ENCODE data around the gene CCDC195.

CCDC195 gene

GRCh38 chr2:224736227-224736626 is 20.1 kb upstream of the CCDC195 start:
- no peak overlapping the region for H3K27ac ChIP-seq
- no peak for DNase-seq (ENCODE audit: low read depth, low spot score)
- H3K36me3 ChIP-seq (ENCODE audit: insufficient read depth, low read length) = no peaks in the 10 kb centered on the region
- no peak overlapping the region for H3K9ac ChIP-seq (ENCODE audit: insufficient read length)
- no peak overlapping the region for H3K4me3 ChIP-seq
- TF ChIP-seq FOXP2 (optimal IDR thresholded peaks at IDR 0.05; ENCODE audit: control extremely low read depth, extremely low read length, insufficient read depth) (no peak), POLR2AphosphoS5 (IDR thresholded peaks at IDR 0.05; ENCODE audit: borderline replicate concordance, low read depth, low read length) (no peak), EZH2 (IDR thresholded peaks at IDR 0.05) (no peak)
- no peaks in the 10 kb centered on the region for H3K9me3 ChIP-seq (ENCODE audit: low read depth, low read length)

GRCh38 chr2:224734949-224735348 is 18.8 kb upstream of the CCDC195 start:
- TF ChIP-seq POLR2AphosphoS5 (IDR thresholded peaks at IDR 0.05; ENCODE audit: borderline replicate concordance, low read depth, low read length) (no peak), EZH2 (IDR thresholded peaks at IDR 0.05) (no peak), FOXP2 (optimal IDR thresholded peaks at IDR 0.05; ENCODE audit: control extremely low read depth, extremely low read length, insufficient read depth) (no peak)
- DNase-seq (ENCODE audit: low read depth, low spot score) = no peak
- Histone ChIP-seq H3K36me3 (ENCODE audit: insufficient read depth, low read length) (no peaks in the 10 kb centered on the region), H3K9me3 (ENCODE audit: low read depth, low read length) (no peaks in the 10 kb centered on the region), H3K27ac (no peak overlapping the region), H3K9ac (ENCODE audit: insufficient read length) (no peak overlapping the region), H3K4me3 (no peak overlapping the region)

GRCh38 chr2:224731665-224732064 is 15.5 kb upstream of the CCDC195 start:
- DNase-seq (ENCODE audit: low read depth, low spot score) = no peak
- no peak overlapping the region for H3K9ac ChIP-seq (ENCODE audit: insufficient read length)
- TF ChIP-seq EZH2 (IDR thresholded peaks at IDR 0.05) (no peak), FOXP2 (optimal IDR thresholded peaks at IDR 0.05; ENCODE audit: control extremely low read depth, extremely low read length, insufficient read depth) (no peak), POLR2AphosphoS5 (IDR thresholded peaks at IDR 0.05; ENCODE audit: borderline replicate concordance, low read depth, low read length) (no peak)
- H3K9me3 ChIP-seq (ENCODE audit: low read depth, low read length) = no peaks in the 10 kb centered on the region
- no peak overlapping the region for H3K27ac ChIP-seq
- no peaks in the 10 kb centered on the region for H3K36me3 ChIP-seq (ENCODE audit: insufficient read depth, low read length)
- H3K4me3 ChIP-seq = no peak overlapping the region

- no peak overlapping the region for H3K27ac ChIP-seq
- TF ChIP-seq POLR2AphosphoS5 (IDR thresholded peaks at IDR 0.05; ENCODE audit: borderline replicate concordance, low read depth, low read length) (no peak), FOXP2 (optimal IDR thresholded peaks at IDR 0.05; ENCODE audit: control extremely low read depth, extremely low read length, insufficient read depth) (no peak), EZH2 (IDR thresholded peaks at IDR 0.05) (no peak)
These were observed 13.3 kb upstream of the CCDC195 start for GRCh38 chr2:224729435-224729834.

DNA sequence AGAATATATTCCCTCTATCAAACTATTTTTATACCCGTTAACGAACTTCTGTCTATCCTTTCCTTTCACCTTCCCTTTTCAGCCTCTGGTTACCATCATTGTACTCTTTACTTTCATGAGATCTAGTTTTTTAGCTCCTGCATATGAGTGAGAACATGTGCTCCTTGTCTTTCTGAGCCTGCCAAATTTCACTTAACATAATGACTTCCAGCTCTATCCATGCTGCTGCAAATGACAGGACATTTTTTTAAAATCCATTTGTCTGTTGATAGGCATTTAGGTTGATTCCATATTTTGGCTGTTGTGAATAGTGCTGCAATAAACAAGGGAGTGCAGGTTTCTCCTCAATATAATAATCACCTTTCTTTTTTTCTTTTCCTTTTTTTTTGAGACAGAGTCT is 8.2 kb upstream of the CCDC195 start:
- H3K9me3 ChIP-seq (ENCODE audit: low read depth, low read length) = no peaks in the 10 kb centered on the region; the same call in 1 of the 2 replicates
- TF ChIP-seq FOXP2 (optimal IDR thresholded peaks at IDR 0.05; ENCODE audit: control extremely low read depth, extremely low read length, insufficient read depth) (no peak), POLR2AphosphoS5 (IDR thresholded peaks at IDR 0.05; ENCODE audit: borderline replicate concordance, low read depth, low read length) (no peak), EZH2 (IDR thresholded peaks at IDR 0.05) (no peak)
- H3K4me3 ChIP-seq = no peak overlapping the region
- no peaks in the 10 kb centered on the region for H3K36me3 ChIP-seq (ENCODE audit: insufficient read depth, low read length)
- no peak overlapping the region for H3K9ac ChIP-seq (ENCODE audit: insufficient read length)
- no peak overlapping the region for H3K27ac ChIP-seq
- DNase-seq (ENCODE audit: low read depth, low spot score) = no peak

More at GRCh38 chr2:224729435-224729834, 13.3 kb upstream of the CCDC195 start:
- DNase-seq (ENCODE audit: low read depth, low spot score) = no peak
- H3K9me3 ChIP-seq (ENCODE audit: low read depth, low read length) = no peaks in the 10 kb centered on the region; the same call in 1 of the 2 replicates
- no peaks in the 10 kb centered on the region for H3K36me3 ChIP-seq (ENCODE audit: insufficient read depth, low read length)
- no peak overlapping the region for H3K9ac ChIP-seq (ENCODE audit: insufficient read length)
- H3K4me3 ChIP-seq = no peak overlapping the region

DNA sequence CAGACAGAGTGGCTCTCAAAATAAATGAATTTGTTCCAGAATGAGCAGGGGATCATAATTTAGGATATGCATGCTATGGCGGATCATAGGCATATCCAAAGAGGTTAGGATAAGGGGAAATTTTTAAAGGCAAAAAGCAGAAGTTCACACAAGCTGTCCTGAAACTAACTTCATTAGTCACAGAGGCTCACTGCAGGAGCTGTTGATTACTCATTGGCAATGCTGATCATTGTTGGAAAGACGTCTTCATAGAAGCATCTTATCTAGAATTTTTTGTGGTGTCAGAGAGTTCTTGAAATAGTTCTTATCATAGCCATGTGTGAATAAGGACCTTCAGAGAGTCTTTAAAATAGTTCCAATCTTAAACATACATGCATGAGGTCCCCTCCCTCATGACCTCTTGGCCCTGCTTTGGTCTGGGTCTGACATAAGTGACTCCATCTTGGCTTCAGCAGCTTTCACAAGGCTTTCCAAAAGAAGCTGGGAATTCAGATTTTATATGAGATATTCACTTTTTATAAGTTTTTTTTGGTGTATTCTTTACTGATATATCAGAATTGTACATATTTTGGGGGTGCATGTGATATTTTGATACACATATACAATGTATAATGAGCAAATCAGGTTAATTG is 7.5 kb upstream of the CCDC195 start:
- DNase-seq (ENCODE audit: low read depth, low spot score) = no peak
- no peak overlapping the region for H3K27ac ChIP-seq
- H3K9ac ChIP-seq (ENCODE audit: insufficient read length) = no peak overlapping the region
- H3K36me3 ChIP-seq (ENCODE audit: insufficient read depth, low read length) = no peaks in the 10 kb centered on the region
- H3K4me3 ChIP-seq = no peak overlapping the region
- no peaks in the 10 kb centered on the region; the same call in 1 of the 2 replicates for H3K9me3 ChIP-seq (ENCODE audit: low read depth, low read length)
- TF ChIP-seq EZH2 (IDR thresholded peaks at IDR 0.05) = no peak
- TF ChIP-seq FOXP2 (optimal IDR thresholded peaks at IDR 0.05; ENCODE audit: control extremely low read depth, extremely low read length, insufficient read depth) = no peak
- no peak for TF ChIP-seq POLR2AphosphoS5 (IDR thresholded peaks at IDR 0.05; ENCODE audit: borderline replicate concordance, low read depth, low read length)

- Histone ChIP-seq H3K27ac (no peak overlapping the region), H3K9me3 (ENCODE audit: low read depth, low read length) (no peaks in the 10 kb centered on the region; the same call in 1 of the 2 replicates), H3K9ac (ENCODE audit: insufficient read length) (no peak overlapping the region), H3K4me3 (no peak overlapping the region), H3K36me3 (ENCODE audit: insufficient read depth, low read length) (no peaks in the 10 kb centered on the region)
- no peak for DNase-seq (ENCODE audit: low read depth, low spot score)
- no peak for TF ChIP-seq POLR2AphosphoS5 (IDR thresholded peaks at IDR 0.05; ENCODE audit: borderline replicate concordance, low read depth, low read length)
- TF ChIP-seq FOXP2 (optimal IDR thresholded peaks at IDR 0.05; ENCODE audit: control extremely low read depth, extremely low read length, insufficient read depth) = no peak
- no peak for TF ChIP-seq EZH2 (IDR thresholded peaks at IDR 0.05)
These were observed 6.6 kb upstream of the CCDC195 start for GRCh38 chr2:224722770-224723169.

DNA sequence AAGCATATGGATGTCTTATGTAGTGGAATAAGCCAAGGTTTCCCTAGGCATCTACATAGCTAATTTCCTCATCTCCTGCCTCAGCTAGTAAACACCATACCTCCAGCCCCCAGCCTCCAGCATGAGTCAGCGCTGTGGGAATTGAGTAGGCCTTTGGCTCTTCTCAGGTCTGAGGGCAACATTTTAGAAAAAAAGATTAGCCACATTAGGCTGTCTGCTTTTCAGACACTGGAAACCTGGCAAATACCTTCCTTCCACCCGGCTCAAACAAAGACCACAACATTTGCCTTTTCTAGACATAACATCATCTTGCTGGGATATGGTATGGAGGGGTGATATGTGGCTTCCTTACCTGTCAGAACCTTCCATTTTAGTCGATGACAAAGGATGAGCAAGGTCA is 6.1 kb upstream of the CCDC195 start:
- no peaks in the 10 kb centered on the region; the same call in 1 of the 2 replicates for H3K9me3 ChIP-seq (ENCODE audit: low read depth, low read length)
- no peak overlapping the region for H3K27ac ChIP-seq

More for the DNA sequence above, 6.1 kb upstream of the CCDC195 start:
- no peaks in the 10 kb centered on the region for H3K36me3 ChIP-seq (ENCODE audit: insufficient read depth, low read length)
- TF ChIP-seq POLR2AphosphoS5 (IDR thresholded peaks at IDR 0.05; ENCODE audit: borderline replicate concordance, low read depth, low read length) = no peak
- TF ChIP-seq EZH2 (IDR thresholded peaks at IDR 0.05) = no peak
- no peak for TF ChIP-seq FOXP2 (optimal IDR thresholded peaks at IDR 0.05; ENCODE audit: control extremely low read depth, extremely low read length, insufficient read depth)
- no peak for DNase-seq (ENCODE audit: low read depth, low spot score)
- no peak overlapping the region for H3K4me3 ChIP-seq
- H3K9ac ChIP-seq (ENCODE audit: insufficient read length) = no peak overlapping the region

Measured in SK-N-MC (cell line).